Measurements from ENCODE around the gene FSD2.
"Not testable (repeated sequence)": the region's sequence is repeated elsewhere in the genome, so short reads cannot be mapped to it uniquely, and the experiment has no call there.

The FSD2 gene

DNA sequence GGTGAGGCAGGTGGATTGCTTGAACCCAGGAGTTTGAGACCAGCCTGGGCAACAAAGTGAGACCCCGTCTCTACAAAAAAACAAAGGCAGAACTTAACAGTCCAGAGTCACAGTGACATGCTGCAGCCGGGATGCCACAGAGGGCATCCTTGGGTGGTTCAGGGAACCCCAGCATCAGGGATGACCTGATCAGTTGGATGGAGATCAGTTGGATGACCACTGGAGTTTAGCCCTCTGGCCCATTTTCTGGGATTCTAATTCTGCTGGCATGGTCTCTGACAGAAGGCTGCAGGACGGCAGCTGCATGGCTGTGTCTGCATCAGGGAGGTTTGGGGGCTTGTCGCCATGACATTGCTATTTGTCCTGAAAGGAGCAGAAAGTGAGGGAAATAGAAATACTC is 23.4 kb upstream of the FSD2 start:
- no peak for DNase-seq

DNA sequence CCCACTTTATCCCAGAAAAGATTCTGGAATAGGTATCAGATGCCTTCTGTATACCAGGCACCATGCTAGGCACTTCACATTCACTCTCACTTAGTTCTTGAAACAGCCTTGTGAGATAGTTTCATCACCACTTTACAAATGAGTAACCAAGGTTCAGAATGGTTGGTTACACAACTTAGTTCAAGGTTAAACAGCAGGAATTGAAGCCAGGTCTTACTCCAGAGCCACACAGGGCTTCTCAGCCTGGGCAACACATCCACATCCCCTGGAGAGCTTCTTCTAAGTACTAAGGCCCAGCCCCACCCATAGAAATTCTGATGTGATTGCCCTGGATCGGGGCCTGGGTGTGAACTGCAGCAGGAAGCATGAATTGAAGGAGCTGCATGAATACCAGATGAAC is 22.2 kb upstream of the FSD2 start:
- no peak for DNase-seq

- no peak for DNase-seq
Measured at GRCh38 chr15:82823049-82823448, 17.2 kb upstream of the FSD2 start.

DNA sequence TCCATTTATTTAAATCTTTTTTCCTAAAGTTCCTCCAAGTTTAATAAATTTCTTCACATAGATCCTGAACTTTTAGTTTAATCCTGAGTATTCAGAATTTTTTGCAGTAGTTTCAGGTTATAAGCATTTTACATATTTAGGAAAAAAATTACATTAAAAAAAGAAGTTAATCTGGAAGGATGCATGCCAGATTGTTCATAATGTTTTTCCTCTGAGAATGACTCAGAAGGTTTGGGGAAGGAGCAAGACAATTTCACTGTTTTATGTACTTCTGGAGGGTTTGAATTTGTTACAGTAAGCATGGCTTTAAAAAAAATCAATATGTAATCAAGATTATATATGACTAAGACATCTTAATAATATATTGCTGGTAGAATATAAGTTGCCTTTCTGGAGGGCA is 16.0 kb upstream of the FSD2 start:
- not testable (repeated sequence) for DNase-seq

- not testable (repeated sequence) for DNase-seq
Measured at GRCh38 chr15:82821396-82821795, 15.5 kb upstream of the FSD2 start.

- no peak for DNase-seq
Measured at GRCh38 chr15:82820128-82820527, 14.3 kb upstream of the FSD2 start.

DNA sequence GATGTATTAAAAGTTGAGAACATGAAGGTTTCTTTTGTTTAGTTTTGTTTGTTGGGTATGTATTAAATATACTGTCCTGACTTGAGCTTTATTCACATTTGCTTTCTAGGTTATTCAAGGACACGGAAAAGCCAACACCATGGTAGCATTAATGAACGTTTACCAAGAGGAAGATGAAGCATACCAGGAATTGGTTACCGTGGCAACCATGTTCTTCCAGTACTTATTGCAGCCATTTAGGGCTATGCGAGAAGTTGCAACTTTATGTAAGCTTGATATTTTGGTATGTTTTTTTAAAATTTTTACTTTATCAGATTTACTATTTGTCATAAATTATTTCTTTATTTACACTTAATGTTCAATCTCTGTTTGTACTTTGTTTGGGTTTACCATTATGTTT is 7.1 kb upstream of the FSD2 start:
- DNase-seq = peak; percentile 1

DNA sequence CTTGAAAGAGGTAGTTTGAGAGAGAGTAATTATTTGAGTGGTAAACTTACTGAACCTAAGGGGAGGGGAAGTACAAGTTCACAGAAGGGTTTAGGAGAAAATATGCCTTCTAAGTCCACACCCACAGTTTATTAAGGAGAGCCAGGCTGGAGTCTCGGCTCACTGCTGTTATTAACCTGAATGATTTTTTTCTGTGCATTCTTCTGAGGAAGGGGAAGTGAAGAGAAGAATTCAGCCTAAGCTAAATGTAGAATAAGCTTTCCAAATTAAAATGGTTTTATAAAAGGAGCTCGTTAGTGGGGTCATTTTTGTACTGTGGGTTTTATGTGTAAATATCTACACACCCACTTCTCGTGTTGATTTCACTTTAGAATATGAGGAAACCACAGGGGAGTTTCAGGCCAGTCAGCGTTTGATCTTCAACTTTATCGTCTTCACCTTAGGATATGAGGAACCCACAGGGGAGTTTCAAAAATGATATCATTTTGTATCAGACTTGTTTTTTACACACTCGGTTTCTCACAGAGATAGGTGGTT is 5.1 kb upstream of the FSD2 start:
- DNase-seq = no peak

DNA sequence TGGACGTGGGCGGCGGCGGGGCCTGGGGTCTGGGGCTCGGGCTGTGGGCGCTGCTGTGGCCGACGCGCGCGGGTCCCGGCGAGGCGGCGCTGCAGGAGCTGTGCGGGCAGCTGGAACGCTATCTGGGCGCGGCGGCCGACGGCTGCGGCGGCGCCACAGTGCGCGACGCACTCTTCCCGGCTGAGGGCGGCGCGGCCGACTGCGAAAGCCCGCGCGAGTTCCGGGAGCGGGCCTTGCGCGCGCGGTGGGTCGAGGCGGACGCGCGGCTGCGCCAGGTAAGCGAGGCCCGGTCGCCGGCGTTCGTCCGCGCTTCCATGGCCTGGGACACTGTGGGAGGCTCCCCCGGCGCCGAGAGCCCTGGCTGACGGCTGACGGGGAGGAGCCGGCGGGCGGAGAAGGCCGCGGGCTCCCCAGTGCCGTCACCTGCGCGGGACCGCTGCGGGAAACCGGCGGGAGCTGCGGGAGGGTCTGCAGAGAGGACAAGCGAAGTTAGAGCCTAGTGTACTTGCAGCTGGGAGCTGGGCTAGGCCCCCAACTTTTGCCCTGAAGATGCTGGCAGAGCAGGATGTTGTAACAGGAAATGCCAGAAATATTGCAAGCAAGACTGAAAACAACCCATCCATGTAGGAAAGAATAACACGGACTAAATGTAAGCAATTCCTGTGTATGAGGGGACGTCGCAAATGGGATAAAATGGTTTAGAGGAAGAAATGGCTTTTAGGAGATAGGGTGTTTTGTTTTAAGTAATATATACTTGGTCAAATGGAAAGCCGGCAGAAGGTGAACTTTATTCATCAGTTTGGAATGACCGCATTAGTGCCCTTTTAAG is 4.4 kb upstream of the FSD2 start:
- DNase-seq = peak; percentile 60

DNA sequence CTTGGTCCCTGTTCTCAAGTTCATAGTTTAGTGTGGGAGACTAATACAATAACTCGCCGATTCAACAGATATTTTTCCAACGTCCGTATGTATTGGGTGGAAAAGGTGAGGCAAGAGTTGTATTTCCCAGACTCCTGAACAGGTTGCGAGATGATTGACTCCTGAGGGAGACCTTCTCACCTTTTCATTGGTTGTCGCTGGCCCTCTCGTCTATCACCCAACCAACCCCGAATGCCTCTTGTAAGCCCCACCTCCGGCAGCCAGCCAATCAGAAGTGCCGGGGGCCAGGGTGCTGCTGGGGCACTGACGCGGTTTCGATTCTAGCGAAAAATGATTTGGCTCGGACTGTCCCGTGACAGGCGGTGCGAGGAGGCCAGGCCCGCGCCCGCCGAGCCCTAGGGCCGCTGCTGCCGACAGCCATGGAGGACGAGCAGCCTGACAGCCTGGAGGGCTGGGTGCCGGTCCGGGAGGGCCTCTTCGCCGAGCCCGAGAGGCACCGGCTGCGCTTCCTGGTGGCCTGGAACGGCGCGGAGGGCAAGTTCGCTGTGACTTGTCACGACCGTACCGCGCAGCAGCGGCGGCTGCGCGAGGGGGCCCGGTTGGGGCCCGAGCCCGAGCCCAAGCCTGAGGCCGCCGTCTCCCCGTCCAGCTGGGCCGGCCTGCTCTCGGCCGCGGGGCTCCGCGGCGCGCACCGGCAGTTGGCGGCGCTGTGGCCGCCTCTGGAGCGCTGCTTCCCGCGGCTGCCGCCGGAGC is 3.6 kb upstream of the FSD2 start, which contains the start of gene WHAMM:
Gene WHAMM (plus strand): TSS at position 321 of the 753 bp plus-strand sequence. CDS start 99 bp downstream, at position 420.
- DNase-seq = peak; percentile 96

DNA sequence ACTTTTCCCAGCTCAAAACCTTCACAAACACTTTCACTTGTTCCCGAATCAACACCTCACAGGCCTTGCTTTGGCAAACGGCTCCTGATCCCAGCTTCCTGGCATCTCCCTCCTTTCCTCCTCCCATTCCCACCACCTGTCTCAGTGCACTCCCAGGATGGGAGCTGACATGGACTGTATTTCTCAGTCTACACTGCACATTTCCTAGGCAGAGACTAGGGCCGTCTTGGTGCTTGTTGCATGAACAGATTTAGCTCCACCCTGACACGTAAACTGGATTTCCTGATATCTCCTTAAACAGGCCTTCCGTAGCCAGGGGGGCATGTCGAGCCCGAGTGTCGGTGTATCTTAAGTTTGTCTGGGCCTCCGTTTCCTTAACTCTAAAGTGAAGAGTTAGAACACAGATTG is 2.8 kb upstream of the FSD2 start:
- peak; percentile 2 for DNase-seq

- no peak for DNase-seq
Measured at GRCh38 chr15:82807920-82808633, 2.2 kb upstream of the FSD2 start.

DNA sequence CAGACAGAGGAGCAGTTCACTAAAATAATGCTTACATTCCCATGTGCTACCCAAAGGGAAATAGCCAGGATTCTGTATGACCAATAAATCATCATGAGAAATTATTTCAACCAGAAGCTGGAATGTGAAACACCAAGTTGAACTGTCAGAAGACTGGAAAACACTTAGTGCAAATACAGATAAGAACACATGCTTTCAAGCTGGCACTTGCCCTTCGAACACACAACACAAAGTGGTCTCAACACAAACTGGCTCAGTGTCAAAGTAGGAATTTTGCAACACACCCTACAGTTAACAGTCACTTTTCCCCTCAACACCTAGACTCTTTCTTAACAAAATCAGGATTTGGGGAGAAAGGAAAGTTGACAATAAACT is 1.3 kb downstream of the FSD2 start:
- DNase-seq = no peak

DNA sequence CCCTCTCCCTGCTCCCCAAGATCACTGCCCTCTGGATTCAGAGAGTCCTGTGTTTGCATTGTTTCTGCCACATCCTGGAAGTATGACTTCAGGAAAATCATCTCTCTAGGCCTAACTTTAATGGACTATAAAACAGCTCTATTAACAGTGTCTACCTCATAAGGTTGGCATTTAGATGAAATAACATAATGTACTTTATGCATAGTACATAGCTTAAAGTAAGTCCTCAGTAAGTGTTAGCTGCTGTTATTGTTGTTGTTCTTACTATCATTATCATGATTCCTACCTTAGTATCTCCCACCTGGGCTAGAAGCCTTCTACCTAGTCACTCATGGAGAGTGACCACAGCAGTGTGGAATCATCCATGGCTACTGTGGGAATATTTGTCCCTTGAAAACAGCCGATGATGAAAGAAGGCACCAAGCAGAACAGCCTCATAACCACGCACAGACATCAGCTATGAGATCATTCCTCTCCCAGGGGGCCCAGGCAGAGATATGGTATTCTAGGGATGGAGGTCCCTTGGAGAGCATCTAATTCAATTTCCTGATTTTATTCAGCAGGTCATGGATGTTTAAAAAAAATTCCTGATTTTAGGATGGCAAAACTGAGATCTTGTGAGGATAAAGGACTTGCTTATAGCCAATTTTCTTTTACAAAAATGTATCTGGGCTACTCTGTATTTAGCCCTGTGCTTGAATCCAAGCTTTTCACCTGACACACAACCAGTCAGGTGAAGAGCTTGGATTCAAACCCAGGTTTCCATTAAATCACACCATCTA is 1.9 kb downstream of the FSD2 start:
- no peak for DNase-seq

DNA sequence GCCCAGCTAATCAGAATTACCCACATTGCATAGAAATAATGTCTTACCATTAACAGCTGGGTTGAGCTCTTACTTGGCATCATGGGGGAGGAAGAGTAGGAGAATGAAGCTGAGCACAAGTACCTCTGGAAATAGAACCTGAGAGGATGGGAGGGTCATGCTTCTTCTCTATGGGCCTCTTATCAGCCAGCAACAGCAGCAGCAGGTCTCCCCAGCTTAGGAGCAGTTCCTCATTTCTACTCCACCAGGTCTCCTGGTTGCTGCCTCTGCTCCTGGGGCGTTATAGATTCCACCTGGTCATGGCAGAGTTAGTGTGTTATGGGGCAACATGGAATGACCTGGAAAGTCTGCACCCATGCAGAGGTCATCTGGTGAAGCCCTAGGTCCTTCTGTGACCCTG is 3.4 kb downstream of the FSD2 start:
- no peak for DNase-seq

DNA sequence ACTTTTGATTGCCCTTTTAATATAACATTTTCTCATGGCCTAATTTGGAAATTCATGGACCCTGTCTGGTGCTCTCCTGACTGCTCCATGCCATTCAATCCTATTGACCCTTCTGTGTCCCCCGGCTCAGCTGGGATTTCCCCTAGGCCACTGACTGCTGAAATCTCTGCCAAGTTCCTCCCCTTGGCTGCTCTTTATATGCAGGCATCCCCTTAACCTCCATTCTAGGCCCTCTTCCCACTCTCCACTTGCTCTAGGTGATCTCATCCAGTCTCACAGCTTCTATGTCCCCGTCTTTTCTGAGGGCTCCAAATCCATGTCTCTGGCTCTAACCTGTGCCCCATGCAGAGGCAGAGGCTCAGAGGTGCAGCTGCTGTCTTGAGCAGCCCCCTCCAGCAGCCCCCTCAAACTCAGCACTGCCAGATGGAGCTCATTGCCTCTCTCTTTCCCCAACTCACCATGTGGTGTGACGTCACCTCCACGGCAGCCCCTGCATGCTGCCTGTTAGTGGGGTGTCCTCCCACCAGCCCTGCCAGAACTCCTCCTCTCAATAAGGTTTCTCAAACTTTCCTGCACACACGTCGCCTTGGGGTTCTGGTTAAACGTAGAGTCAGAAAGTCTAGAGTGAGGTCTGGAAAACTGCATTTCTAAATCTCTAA is 6.6 kb downstream of the FSD2 start:
- no peak for DNase-seq

- no peak for DNase-seq
Measured at GRCh38 chr15:82798531-82799166, 7.2 kb downstream of the FSD2 start.

GRCh38 chr15:82798104-82798503 is 7.8 kb downstream of the FSD2 start:
- no peak for DNase-seq

GRCh38 chr15:82793737-82794136 is 12.1 kb downstream of the FSD2 start:
- no peak for DNase-seq

DNA sequence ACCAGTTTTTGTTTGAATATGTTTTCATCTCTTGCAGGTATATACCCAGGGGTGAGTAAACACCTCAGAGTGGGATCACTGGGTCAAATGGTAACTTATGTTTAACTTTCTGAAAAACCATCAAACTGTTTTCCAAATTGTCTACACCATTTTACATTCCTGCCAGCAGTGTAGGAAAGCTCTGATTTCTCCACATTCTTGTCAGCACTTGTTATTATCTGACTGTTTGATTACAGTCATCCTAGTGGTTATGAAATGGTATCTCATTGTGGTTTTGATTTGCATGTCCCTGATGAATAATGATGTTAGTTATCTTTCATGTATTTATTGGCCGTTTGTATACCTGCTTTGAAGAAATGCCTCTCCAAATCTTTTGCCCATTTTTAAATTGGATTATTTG is 13.8 kb downstream of the FSD2 start:
- DNase-seq = no peak

- DNase-seq = no peak
Measured at GRCh38 chr15:82790321-82790720, 15.5 kb downstream of the FSD2 start.

Measured in NCI-H69 (cell line).